Measurements from ENCODE around the gene MLF2. TPM values are rescaled to one million over a fixed set of nuclear protein-coding genes. Genes with fewer than 3 reads are reported as not detected.

Gene MLF2
- total and polyA plus RNA-seq, 2 of the 13 experiments (the other 11 are each of a cell fraction or from before 2014, with no cell fraction given), result 88.1 to 167 TPM

DNA sequence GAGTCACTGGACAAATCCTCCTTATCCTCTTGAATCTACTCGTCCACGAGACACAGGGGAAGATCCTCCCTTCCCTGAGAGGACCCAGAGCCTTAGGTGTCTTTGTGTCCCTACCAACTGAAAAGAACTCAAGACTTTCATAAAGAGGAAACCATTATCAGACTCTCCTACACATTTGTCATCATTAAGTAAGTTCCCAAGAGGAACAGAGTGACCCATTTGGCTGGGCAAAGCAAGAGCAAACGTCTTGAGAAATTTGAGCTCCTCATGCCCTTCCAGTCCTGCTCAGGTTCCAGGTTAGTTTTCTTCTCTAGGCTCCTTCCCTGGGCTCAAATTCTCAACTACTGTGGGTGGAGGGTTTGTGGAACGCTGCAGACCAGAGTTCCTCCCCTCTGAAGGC is 5.7 kb downstream of the MLF2 start:
- TF ChIP-seq ZNF326 (CRISPR knock-in tag; IDR thresholded peaks at IDR 0.05; ENCODE audit: borderline replicate concordance) (no peak), POLR2G (IDR thresholded peaks at IDR 0.05; ENCODE audit: low read depth, low read length) (0 out of 2 replicates have a peak, but pooled peaks have one; percentile 8), ARNTL (CRISPR knock-in tag; IDR thresholded peaks at IDR 0.05) (no peak)
- TF ChIP-seq, protein P1, sequence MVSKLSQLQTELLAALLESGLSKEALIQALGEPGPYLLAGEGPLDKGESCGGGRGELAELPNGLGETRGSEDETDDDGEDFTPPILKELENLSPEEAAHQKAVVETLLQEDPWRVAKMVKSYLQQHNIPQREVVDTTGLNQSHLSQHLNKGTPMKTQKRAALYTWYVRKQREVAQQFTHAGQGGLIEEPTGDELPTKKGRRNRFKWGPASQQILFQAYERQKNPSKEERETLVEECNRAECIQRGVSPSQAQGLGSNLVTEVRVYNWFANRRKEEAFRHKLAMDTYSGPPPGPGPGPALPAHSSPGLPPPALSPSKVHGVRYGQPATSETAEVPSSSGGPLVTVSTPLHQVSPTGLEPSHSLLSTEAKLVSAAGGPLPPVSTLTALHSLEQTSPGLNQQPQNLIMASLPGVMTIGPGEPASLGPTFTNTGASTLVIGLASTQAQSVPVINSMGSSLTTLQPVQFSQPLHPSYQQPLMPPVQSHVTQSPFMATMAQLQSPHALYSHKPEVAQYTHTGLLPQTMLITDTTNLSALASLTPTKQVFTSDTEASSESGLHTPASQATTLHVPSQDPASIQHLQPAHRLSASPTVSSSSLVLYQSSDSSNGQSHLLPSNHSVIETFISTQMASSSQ (IDR thresholded peaks at IDR 0.05; ENCODE audit: low read depth), result no peak
- TF ChIP-seq, protein P1 (CRISPR knock-in tag; IDR thresholded peaks at IDR 0.05; ENCODE audit: borderline replicate concordance), result no peak
- TF ChIP-seq, protein P2, sequence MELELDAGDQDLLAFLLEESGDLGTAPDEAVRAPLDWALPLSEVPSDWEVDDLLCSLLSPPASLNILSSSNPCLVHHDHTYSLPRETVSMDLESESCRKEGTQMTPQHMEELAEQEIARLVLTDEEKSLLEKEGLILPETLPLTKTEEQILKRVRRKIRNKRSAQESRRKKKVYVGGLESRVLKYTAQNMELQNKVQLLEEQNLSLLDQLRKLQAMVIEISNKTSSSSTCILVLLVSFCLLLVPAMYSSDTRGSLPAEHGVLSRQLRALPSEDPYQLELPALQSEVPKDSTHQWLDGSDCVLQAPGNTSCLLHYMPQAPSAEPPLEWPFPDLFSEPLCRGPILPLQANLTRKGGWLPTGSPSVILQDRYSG (CRISPR knock-in tag; IDR thresholded peaks at IDR 0.05), result no peak
- ChIA-PET CTCF (ENCODE audit: low intra/inter-chr PET ratio, low total read pairs) (no interaction called here), POLR2A (interaction anchor here (1.3 kb wide), 1 partner anchor 21 kb away, joined by 4 read pairs; no protein-coding TSS in a partner anchor)
- DNase-seq (ENCODE audit: low spot score) (no peak), ATAC-seq (no peak), FAIRE-seq (no peak)
- Histone ChIP-seq H3K27me3 (ENCODE audit: control insufficient read depth in 1 of 2, insufficient read depth in 2 of 2, low read length in 2 of 2) (no peaks in the 10 kb centered on the region), H4K20me1 (ENCODE audit: insufficient read depth, low read length) (0 out of 2 replicates have a peak, but pooled peaks cover 6% of the 10 kb centered on the region), H3K9ac (ENCODE audit: insufficient read depth, low read depth, low read length) (no peak overlapping the region), H2AFZ (ENCODE audit: low read length) (no peak overlapping the region), H3K79me2 (ENCODE audit: insufficient read depth, low read length) (peaks cover 15% of the 10 kb centered on the region), H3K4me1 (ENCODE audit: insufficient read depth, low read length) (peaks cover 14% of the 10 kb centered on the region), H3K4me3 (replicated peaks in 1 of 3; ENCODE audit: insufficient read depth in 1 of 3, low read depth in 2 of 3, low read length in 3 of 3) (no peak overlapping the region), H3K9me3 (ENCODE audit: low read length) (no peaks in the 10 kb centered on the region), H3K36me3 (replicated peaks in 1 of 2; ENCODE audit: control insufficient read depth in 1 of 2, insufficient read depth in 2 of 2, low read length in 2 of 2) (peaks cover 35 to 52% of the 10 kb centered on the region in 2 experiments), H3K27ac (ENCODE audit: extremely low read length, insufficient read depth, low read length) (no peak overlapping the region), H3K4me2 (ENCODE audit: low read depth, low read length) (no peak overlapping the region)
- BruUV-seq (replicated peaks), result no TSS peak
- in situ Hi-C loops (cut with HindIII; ENCODE audit: extremely low pct_ligation_motif_present, low pct_unique_long_range_greater_than_20kb), result loop anchor here (5.0 kb wide), 1 partner anchor 35 kb away; no protein-coding TSS in a partner anchor
- 87% methylated on average over 4 of the region's 4 CpGs for WGBS (ENCODE audit: low lambda C conversion rate)
- intact Hi-C loops (cut with micrococcal nuclease; ENCODE audit: unreplicated experiment), result no loop called here
